Measurements from ENCODE around the gene AAK1. TPM values are rescaled to one million over a fixed set of nuclear protein-coding genes. Genes with fewer than 3 reads are reported as not detected.

AAK1 gene
- total RNA-seq, 1 donor from 2014 or later, result 66.4 TPM

DNA sequence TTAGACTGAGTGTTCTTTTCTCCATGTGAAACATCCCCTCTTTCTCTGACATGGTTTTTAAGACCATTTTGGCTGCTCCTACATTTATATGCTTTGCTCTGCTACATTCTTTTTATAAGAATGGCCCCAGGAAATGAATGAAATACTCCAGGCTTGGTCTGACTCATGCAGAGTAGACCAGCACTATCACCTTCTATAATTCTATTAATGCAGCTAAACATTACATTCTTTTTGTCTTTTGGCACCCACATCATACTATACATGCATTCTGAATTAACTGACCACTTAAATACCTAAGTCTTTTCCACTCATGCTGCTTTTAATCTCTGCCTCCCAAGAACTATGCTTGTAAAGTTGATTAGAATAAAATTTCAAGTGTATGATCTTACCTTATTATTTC lies 94.1 kb downstream of the AAK1 start:
- no peak for DNase-seq (ENCODE audit: low spot score in 2 of 2, unreplicated experiment in 2 of 2)
- no peaks in the 10 kb centered on the region for H3K4me1 Mint-ChIP-seq

GRCh38 chr2:69547984-69548715 lies 95.4 kb downstream of the AAK1 start:
- H3K27ac Mint-ChIP-seq, result no peak overlapping the region
- H3K4me1 Mint-ChIP-seq, result no peaks in the 10 kb centered on the region
- TF ChIP-seq CTCF (IDR thresholded peaks at IDR 0.05; ENCODE audit: unreplicated experiment), result no peak
- H3K9me3 Mint-ChIP-seq, result peaks cover 17% of the 10 kb centered on the region
- H3K4me3 Mint-ChIP-seq, result no peak overlapping the region
- H3K36me3 Mint-ChIP-seq, result peaks cover 44% of the 10 kb centered on the region
- DNase-seq (ENCODE audit: low spot score in 2 of 2, unreplicated experiment in 2 of 2), result no peak
- no peaks in the 10 kb centered on the region for H3K27me3 Mint-ChIP-seq (ENCODE audit: low read depth)

More for the DNA sequence above, 94.1 kb downstream of the AAK1 start:
- Mint-ChIP-seq H3K9me3 (peaks cover 17% of the 10 kb centered on the region), H3K36me3 (peaks cover 42% of the 10 kb centered on the region), H3K4me3 (no peak overlapping the region), H3K27me3 (ENCODE audit: low read depth) (no peaks in the 10 kb centered on the region), H3K27ac (no peak overlapping the region)
- TF ChIP-seq CTCF (IDR thresholded peaks at IDR 0.05; ENCODE audit: unreplicated experiment), result no peak

- DNase-seq (ENCODE audit: low spot score in 2 of 2, unreplicated experiment in 2 of 2), result no peak
- no peak overlapping the region for H3K4me3 Mint-ChIP-seq
- H3K36me3 Mint-ChIP-seq, result peaks cover 52% of the 10 kb centered on the region
- H3K4me1 Mint-ChIP-seq, result no peaks in the 10 kb centered on the region
- no peaks in the 10 kb centered on the region for H3K27me3 Mint-ChIP-seq (ENCODE audit: low read depth)
- H3K27ac Mint-ChIP-seq, result no peak overlapping the region
- H3K9me3 Mint-ChIP-seq, result peaks cover 17% of the 10 kb centered on the region
- no peak for TF ChIP-seq CTCF (IDR thresholded peaks at IDR 0.05; ENCODE audit: unreplicated experiment)
Observed at GRCh38 chr2:69546646-69547045, 96.9 kb downstream of the AAK1 start.

DNA sequence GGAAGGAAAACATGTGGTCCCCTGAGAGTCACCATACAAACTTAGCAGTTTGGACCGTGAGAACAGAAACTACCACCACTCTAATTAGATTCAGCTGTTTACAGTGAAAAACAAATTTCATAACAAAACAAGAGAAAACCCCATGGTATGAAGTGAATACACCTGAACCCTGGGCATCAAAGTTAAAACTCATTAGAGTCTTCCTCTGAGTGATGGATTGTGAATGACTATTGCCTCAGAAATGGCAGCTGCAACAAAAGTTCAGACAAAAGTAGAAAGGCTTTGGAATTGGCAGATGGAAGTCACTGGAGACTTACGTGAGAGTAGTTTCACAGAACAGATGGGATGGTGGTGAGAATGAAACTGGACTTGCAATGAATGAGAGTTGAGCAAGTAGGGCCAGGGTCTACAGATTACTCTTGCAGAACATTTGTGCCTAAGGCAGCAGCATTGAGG lies 98.0 kb downstream of the AAK1 start:
- H3K4me1 Mint-ChIP-seq, result no peaks in the 10 kb centered on the region
- peaks cover 57% of the 10 kb centered on the region for H3K36me3 Mint-ChIP-seq
- H3K4me3 Mint-ChIP-seq, result no peak overlapping the region
- no peak overlapping the region for H3K27ac Mint-ChIP-seq
- DNase-seq (ENCODE audit: low spot score in 2 of 2, unreplicated experiment in 2 of 2), result no peak
- peaks cover 22% of the 10 kb centered on the region for H3K9me3 Mint-ChIP-seq
- no peaks in the 10 kb centered on the region for H3K27me3 Mint-ChIP-seq (ENCODE audit: low read depth)
- TF ChIP-seq CTCF (IDR thresholded peaks at IDR 0.05; ENCODE audit: unreplicated experiment), result no peak

- no peak for DNase-seq (ENCODE audit: low spot score in 2 of 2, unreplicated experiment in 2 of 2)
Observed at GRCh38 chr2:69544951-69545350, 98.6 kb downstream of the AAK1 start.

More at GRCh38 chr2:69544951-69545350, 98.6 kb downstream of the AAK1 start:
- Mint-ChIP-seq H3K4me1 (no peaks in the 10 kb centered on the region), H3K36me3 (peaks cover 59% of the 10 kb centered on the region), H3K27ac (no peak overlapping the region), H3K9me3 (peaks cover 23% of the 10 kb centered on the region), H3K27me3 (ENCODE audit: low read depth) (no peaks in the 10 kb centered on the region), H3K4me3 (no peak overlapping the region)
- TF ChIP-seq CTCF (IDR thresholded peaks at IDR 0.05; ENCODE audit: unreplicated experiment), result no peak
